NCI-H526 (cell line): Measurements from ENCODE around the gene DCLK1.
A peak's percentile ranks its signal among the peaks of the same experiment; 100 is the strongest.
"Not testable (repeated sequence)": the region's sequence is repeated elsewhere in the genome, so short reads cannot be mapped to it uniquely, and the experiment has no call there.

Experiments
- DNase-seq, 2 experiments: peaks; one replicate each; lab custom pipeline; 2025; lab: John Stamatoyannopoulos, UW

DCLK1 gene

DNA sequence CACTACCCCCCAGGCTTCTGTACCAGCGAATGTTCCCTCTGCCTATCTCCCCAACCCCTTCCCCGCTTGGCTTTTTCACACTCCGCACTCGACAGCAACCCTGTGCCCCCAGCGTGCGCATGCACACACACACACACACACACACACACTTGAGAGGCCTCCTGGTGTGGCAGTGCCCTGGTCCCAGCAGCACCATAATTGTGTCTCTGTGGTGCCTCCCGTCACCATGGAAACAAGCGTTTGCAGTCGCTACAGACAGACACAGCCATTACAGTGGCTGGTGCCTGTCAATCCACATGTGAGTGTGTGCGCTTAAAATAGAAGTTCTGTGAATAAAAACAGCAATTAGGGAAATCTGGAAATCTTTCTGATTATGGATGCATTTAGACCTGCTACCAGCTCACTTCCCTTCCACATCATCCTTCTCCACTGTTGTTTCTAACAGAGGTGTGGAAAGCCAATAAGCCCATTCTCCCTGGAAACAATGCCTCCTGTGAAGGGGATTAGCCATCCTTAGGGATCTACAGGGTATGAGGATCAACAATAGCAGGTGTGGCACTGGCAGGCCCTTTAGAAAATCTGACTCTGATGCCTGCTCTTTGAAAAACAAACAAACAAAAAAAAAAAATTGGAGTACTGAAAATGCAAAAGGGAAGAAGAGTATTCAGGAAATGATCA is 146.3 kb downstream of the DCLK1 start:
- DNase-seq, result peak in 1 of 2 experiments; percentile 45

DNA sequence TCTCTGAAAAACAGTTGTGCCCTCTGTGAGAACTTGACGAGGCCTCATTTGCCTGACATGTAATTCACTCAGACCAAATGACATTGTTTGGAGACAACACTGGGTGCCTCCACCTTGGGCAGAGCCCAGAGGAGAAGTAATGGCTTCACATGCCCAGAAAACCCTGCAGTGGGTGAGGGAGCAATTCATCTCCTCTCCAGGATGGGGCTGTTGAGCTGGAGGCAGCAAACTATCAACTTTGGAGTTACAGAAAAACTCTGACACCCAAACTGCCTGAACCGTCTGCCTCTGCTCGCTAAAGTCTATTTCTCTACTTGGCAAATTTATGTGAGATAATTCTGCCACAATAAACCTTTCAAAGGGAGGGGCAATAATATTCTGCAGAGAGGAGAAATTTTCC is 146.9 kb downstream of the DCLK1 start:
- DNase-seq, result no peak

DNA sequence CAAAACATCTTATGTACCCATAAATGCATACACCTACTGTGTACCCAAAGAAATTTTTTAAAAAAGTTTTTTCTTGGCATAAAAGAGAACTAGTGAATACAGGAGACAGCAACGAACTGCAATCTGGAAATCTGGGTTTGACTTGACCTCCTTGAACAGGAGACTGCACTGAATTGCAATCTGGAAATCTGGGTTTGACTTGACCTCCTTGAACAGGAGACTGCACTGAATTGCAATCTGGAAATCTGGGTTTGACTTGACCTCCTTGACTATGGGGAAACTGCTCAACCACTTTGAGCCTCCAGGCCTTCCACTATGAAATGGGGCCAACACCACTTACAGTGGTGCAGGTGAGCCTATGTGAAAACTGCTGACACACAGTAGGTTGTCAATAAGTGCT is 147.5 kb downstream of the DCLK1 start:
- DNase-seq, result not testable (repeated sequence)

DNA sequence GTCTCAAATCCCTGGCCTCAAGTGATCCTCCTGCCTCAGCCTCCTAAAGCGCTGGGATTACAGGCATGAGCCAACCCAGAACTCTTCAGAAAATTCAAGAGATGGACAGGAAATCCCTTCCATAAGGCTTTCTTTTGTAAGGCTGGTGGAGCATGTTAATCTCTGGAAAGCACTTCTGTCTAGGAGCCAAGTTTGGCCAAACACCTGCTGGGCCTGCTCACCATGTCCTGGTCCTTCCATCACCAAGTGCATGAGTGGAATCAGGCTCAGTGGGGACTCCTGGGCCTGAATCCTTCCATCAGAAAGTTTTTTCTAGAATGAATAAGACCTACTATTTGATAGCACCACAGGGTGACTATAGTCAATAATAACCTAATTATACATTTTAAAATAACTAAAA is 148.0 kb downstream of the DCLK1 start:
- DNase-seq, result no peak

DNA sequence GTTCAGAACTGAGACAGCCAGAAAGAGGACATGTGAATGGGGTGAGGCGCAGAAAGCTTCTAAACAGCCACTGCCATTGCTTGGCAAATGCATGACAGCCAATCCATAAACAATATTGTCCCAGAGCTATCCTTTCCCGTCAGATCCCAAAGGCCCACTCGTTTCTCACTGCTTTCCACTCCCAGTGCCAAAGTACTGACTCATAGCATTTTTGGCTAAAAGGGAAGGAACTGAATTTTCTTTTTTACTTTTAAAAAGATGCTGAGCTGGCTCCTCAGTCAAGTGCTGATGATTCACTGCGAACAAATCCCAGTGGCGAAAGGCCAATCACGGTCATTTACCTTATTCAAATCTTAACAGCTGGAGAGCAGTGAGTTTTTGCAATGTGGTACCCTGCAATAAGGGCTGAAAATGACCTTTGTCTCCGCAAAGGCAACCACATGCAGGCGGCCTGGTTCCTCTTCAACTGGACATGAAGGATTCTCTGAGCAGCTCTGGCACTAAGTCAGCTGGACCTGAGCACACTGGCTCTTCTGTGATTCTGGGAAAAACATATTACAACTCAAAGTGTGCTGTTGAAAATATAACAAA is 151.7 kb downstream of the DCLK1 start:
- DNase-seq, result no peak

DNA sequence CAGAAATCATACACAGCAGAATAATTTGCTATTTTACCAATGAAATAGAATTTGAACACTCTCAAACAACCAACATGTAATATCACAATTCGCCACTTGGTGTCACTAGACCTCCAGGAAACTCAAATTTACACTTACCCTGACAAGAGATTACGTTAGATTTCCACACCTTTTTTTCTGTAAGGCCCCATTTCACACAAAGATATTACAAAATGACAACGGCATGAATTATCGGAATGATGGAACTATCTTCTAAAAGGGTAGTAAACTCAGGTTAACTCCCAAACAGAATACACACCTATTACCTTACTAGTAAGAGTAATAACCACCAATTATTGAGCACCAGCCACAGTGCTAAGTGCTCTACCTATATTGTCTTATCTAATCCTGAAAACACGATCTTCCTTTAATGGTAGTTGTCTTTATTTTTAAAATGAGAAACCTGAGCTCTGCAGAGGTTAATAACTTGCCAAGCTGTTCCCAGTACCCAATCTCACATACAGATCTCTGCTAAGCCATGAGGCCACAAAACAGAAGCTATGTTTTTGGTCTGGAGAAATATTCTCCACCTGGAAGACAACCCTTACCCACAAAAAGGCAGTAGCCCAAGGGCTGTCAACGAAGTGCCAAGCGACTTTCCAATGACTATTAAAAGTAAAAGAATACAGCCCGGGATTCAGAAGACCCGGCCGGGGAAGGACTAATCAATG is 152.4 kb downstream of the DCLK1 start:
- DNase-seq, result peak; percentile 26 to 76

DNA sequence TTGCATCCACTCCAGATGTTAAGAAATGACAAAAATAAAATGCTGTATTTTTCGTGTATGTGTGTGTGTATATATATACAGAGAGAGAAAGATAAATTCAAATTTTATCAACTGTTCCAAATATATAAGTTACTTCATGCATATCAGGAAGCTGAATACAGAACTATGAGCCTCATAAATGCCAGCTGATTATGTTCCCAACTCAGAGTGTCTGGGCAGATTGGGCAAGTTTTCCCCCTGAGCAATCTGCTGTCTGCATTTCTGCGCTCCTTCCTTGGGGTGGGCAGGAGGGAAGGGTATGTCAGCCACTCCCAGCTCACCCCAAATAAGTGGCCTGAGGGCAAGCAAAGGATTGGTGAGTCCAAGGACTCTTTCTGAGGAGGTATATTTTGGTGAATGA is 154.1 kb downstream of the DCLK1 start:
- no peak for DNase-seq

DNA sequence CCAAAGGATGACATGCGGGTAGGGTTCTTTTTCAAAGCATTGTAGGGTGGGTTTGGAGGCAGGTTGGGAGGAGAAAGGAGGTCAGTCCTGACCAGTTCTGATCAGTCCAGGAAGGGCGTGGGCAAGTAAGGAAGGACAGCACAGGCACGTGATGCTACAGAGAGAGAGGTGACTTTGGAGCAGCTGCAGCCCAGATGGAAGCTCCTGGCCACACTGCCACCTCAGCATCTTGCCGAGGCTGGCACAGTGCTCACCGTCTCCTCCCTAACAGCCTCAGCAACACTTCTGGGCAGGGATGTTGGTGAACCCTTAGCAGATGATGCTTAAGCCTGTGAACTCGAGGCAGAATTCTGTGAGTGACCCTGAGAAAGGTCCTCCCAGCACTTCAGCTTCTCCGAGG is 155.1 kb downstream of the DCLK1 start:
- no peak for DNase-seq

DNA sequence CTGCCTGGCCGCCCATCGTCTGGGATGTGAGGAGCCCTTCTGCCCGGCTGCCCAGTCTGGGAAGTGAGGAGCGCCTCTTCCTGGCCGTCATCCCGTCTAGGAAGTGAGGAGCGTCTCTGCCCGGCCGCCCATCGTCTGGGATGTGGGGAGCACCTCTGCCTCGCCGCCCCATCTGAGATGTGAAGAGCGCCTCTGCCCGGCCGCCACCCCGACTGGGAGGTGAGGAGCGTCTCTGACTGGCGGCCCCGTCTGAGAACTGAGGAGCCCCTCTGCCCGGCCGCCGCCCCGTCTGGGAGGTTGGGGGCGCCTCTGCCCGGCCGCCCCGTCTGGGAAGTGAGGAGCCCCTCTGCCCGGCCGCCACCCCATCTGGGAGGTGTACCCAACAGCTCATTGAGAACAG is 164.2 kb downstream of the DCLK1 start:
- not testable (repeated sequence) for DNase-seq

DNA sequence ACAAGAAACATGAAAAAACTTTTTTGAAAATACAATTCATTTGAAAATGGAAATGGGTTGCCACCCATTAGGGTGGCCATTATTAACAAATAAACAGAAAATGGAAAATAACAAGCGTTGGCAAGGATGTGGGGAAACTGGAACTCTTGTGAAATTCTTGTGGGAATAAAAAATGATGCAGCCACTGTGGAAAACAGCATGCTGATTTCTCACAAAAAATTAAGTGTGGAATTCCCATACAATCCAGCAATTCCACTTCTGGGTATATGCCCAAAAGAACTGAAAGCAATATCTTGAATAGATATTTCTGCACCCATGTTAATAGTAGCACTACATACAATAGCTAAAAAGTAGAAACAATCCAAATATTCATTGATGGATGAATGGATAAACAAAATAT is 165.2 kb downstream of the DCLK1 start:
- no peak for DNase-seq

DNA sequence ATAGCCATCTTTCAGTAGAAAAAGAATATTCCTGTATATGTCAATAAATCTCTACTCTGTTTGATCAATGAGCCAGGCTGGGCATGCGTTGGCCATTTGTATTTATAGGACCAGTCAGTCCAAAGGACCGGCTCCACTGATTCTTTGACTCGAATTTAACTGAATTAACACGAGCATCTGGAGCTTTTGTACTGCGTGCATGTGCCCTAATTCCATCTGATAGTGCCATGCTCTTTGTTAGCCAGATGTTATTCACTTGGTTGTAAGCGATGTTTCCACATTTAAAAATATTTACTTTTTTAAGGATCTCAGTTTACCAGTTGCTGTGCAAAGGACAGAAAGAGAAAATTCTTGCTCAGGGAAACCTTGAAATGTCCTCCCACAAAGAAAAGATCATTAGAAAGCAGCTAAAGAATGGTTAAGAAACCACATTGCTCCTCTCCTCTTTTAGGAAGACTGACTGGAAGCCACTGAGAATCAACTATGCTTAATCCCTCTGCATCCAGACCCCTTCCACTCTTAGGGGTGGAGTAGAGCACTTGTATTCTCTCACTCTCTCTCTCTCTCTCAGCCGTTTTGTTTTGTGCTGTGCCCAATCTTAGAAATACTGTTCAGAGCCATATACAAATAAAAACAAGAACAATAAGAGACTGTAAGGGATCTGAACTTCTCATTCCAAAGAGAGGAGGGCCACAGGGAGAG is 165.8 kb downstream of the DCLK1 start:
- no peak for DNase-seq

DNA sequence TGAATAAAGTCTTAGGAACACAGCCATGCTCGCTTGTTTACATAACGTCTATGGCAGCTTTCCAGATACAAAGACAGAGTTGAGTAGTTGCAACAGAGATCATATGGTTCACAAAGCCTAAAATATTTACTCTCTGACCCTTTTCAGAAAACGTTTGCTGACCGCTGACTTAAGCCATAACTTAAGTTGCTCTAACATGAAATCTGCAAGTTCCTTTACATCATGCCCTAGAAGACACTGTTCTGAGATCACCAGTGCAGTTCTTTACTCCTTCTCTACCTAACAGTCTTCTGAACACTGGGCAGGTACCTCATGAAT is 166.4 kb downstream of the DCLK1 start:
- no peak for DNase-seq

DNA sequence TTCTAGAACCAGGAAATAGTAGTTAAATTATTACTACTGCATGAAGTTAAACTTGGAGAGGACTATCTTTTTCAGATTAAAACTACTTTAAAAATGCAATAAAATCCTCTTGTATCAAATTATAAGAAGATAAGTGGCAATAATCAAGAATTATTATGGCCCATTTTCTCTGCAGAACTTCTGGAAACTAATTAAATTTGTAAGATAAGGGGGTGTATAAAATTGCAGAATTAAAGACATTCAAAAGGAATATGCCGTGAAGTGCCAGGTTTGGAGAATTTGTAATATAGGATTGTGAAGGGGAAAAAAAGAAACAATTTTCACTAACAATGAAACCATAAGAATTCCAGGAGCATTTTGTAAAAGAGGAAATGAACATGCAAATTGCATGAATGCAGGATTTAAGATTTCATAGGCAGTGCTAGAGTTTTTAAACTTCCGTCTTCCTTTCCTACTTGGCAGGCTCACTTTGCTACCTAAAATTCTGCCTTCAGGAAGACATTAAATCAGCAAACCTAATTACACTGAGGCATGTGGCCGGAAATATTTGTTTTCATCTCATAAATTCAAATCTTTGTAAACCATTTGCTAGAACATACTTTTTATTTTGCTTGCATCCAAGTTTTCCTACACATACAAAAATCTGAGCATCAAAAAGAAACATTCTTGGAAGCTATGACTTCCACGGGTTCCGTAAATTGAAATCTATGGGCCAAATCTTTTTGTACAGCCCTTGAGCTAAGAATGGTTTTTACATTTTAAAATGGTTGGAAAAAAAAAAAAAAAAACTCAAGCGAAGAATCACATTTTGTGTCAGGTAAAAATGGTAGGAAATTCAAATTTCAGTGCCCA is 166.9 kb downstream of the DCLK1 start:
- DNase-seq, result no peak

DNA sequence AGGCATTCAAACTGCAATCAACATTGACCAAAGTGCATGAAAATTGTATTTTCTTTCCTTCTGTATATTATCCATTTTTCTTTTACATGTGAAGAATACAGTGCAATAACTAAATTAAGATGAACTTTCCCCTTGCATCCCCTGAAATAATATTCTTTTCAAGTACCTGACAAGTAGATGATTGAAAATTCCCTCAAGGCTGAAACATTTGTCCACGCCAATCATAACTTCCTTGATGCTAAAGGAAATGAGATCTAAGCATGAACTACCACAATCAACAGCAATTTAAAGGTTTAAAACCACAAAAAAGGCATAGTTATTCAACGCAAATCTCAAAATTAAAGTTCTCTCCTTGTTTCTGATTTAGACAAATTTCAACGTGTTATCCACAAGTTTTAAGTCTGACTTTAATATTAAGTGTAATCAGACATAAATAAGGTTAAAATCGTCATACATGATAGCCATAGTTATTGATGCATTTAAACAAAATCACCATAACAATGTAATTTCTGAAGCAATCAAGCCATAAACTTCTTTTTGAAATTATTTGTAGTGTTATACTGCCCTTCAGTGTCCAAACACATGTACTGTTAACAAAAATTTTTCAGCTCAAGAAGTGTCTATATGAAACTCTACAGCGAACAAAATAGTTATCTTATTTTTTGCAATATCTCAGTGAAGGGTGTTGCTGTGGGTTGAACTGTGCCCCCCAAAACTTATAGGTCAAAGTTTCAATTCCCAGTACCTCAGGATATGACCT is 169.5 kb downstream of the DCLK1 start:
- no peak for DNase-seq

DNA sequence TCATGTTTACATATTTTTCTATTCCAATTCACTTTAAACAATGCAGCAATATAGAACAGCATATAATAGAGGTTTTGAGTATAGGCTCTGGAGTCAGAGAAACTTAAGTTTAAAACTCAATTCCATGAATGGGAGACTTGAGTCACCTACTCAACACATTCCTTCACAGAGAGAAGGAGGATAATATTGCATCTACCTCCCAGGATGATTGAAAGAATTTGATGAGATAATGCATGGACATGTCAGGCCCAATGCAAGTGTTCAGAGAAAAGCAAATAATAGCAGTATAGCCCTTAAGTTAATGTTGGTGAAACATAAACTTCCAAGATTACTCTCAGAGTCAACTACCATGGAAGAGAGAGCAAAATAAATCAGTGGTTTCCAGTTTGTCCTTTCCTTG is 170.2 kb downstream of the DCLK1 start:
- DNase-seq, result no peak

DNA sequence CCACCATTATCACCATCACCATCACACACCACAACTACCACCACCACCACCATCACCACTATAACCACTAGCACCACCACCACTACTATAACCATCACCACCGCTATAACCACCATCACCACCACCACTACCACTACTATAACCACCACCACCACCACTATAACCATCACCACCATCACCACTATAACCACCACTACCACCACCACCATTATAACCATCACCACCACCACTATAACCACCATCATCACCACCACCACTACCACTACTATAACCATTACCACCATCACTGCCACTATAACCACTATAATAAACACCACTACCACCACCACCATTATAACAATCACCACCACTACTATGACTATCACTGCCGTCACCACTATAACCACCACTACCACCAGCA is 173.2 kb downstream of the DCLK1 start:
- no peak for DNase-seq

DNA sequence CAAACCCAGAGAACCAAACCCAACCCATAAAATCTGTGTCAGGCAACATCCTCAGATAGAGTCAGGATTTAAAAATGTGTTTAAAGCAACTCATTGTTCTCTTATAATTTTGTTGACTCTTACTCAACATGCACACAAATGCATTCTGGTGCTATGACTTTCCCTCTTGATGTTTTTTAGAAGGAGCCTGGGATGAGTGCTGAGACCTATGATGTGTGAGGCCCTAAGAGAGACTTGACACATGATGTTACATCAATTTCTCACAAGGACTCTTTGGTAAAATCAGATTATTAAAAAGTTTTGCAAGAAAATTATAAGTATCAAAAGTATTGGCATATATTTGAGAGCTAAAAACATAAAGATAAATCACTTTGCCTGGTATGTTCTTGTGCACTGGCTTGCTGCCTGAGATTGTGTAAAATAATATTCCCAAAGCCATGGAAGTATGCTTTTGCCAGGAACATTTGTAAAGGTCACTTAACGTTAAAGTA is 173.9 kb downstream of the DCLK1 start:
- DNase-seq, result no peak

DNA sequence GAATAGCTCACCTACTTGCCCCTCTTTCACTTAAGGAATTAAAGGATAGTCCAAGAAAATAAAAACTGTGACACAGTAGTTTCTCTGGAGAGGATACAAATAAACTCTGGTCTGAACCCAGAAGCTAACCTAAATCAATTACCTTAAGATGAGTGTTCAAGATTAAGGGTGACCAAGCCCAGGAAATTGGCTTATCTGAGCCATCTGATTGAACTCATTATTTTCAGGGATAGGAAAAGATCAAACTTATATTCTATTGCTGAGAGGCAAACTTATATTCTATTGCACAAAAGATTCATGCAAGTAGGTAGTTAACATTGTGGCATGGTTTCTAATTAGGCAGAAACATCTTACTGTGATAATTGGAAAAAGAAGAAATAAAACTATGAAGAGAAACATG is 175.1 kb downstream of the DCLK1 start:
- no peak for DNase-seq

DNA sequence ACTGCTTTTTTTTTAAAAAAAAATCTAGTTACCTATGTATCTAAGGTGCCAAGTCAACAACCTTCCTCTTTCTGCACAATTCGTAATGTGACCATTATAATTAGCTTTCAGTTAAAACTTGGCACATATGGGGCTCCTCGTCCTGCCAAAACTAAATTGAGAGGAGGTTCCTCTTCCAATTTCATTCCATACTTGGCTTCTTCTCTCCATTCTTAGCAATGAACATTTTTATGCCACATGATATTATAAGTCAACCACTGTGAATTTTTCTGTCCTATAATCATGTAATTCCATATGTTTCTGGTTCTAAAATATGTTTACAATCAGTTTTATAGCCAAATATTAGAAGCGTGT is 177.0 kb downstream of the DCLK1 start:
- DNase-seq, result no peak

DNA sequence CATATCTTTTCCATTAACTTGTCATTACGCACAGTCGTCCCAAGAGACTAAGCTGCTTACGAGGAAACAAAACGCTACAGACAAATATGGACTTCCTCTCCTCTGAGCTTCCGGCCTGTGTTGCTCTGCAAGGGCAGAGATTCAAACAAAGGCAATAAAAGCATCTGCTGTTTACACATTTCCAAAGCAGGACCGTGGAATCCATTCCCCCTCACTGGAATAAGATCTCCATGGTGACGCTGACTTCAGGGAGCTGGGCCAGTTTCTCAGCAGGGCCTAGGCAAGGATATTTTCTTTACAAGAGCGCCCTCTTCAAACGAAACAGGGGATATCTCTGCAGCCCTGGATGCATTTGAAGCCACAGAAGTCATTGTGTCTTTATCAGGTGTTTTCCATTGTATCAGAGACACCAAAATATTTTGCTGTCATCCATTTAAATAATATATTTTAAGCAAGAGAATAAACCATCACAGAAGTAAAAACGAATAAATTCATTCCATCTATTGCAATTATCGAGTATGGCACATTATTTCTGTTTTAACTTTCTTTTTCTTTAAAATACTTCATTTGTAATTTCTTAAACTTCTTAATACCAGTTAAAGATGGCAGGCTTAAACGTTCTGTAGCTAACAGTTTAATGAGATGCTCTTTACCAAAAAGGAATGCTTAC is 177.5 kb downstream of the DCLK1 start:
- DNase-seq, result peak; percentile 99 to 100

DNA sequence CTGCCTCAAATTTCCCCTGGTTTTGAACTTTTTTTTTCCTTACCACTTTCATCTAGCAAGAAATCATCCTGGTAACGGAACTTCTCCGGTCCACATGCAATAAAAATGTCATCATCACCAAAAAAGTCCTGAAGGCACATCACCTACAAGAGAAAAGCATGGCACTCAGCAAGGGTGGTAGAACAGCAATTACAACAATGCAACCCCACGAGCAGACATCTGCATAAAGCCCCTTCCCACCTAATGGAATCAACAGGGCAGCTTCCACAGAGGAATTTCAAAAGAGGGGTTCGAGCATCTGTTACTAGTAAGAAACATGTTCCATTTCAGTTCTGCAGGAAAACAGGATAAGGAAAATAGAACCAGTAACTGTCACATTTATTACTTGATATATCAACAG is 183.9 kb downstream of the DCLK1 start:
- no peak for DNase-seq
